Measurements from ENCODE around the gene SUGCT. TPM values are rescaled to one million over a fixed set of nuclear protein-coding genes. Genes with fewer than 3 reads are reported as not detected.

SUGCT gene
- total RNA-seq, 1 experiment from 2014 or later: 4.6 TPM

DNA sequence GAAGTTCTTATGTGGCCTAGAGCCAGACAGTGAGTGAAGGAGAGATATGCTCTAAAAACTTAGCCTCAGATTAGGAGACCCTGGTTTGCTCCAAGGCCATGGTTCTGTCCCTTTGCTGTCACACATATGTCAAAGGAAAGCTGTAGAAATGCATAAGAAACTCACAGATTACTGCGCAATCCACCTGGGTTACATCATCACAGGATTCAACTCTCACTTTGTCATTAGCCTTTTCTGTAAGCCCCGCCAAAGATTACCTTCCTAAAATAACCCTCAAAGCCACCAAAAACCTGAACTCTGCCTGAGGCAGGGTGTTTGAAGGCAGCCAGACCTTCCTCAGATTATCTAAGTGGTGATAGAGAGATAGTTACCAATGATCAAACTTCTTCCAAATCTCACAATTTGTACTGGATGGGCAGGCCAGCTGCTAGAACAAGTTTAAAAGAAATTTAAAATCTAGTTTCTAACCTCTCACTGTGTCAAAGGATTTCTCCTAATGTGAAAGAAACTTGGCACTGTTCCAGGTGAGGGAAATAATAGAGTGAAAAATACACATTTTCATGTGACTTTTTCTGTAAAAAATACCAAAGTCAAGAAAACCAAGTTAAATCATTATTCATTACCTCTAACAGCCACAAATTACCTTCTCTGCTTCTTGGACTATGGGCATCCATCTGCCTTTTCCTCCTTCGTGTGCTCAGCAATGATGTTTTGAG, 567.2 kb downstream of the SUGCT start (continued):
- TF ChIP-seq, protein P1, sequence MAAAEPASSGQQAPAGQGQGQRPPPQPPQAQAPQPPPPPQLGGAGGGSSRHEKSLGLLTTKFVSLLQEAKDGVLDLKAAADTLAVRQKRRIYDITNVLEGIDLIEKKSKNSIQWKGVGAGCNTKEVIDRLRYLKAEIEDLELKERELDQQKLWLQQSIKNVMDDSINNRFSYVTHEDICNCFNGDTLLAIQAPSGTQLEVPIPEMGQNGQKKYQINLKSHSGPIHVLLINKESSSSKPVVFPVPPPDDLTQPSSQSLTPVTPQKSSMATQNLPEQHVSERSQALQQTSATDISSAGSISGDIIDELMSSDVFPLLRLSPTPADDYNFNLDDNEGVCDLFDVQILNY (CRISPR knock-in tag; IDR thresholded peaks at IDR 0.05): no peak
- no peak for TF ChIP-seq IRF2 (CRISPR knock-in tag; IDR thresholded peaks at IDR 0.05; ENCODE audit: borderline replicate concordance, low read depth)
- TF ChIP-seq, protein P2, sequence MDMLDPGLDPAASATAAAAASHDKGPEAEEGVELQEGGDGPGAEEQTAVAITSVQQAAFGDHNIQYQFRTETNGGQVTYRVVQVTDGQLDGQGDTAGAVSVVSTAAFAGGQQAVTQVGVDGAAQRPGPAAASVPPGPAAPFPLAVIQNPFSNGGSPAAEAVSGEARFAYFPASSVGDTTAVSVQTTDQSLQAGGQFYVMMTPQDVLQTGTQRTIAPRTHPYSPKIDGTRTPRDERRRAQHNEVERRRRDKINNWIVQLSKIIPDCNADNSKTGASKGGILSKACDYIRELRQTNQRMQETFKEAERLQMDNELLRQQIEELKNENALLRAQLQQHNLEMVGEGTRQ (CRISPR knock-in tag; IDR thresholded peaks at IDR 0.05): no peak
- no peak for TF ChIP-seq ZNF219 (CRISPR knock-in tag; IDR thresholded peaks at IDR 0.05; ENCODE audit: borderline replicate concordance)

DNA sequence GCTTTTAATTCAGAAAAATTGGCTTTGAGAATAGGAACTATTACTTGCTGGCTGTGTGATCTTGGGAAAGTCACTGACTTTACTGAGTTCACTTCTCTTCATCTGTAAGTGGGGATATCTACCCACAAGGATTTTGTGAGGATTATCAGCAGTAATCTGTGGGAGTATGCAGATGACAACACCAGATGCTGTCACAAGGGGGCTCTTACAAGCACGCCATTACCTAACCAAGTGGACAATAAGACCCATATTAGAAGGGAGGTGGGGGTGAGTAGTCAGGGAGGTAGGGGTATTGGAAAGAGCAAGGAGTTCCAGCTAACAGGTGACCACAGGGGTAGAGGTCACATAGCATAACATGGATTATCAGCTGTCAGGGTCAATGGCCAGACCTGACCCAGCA, 569.4 kb downstream of the SUGCT start:
- ATAC-seq (peak; percentile 46), DNase-seq (ENCODE audit: low spot score) (no peak)
- ChIA-PET CTCF (interaction anchor here (0.7 to 1.7 kb wide), 2 partner anchors 11 to 162 kb away, joined by 3 read pairs; no protein-coding TSS in a partner anchor), POLR2A (no interaction called here)
- H3K27ac Mint-ChIP-seq: no peak overlapping the region
- no peaks in the 10 kb centered on the region for H3K9me3 Mint-ChIP-seq
- no peaks in the 10 kb centered on the region for H3K27me3 Mint-ChIP-seq (ENCODE audit: low read depth)
- H3K36me3 Mint-ChIP-seq: no peaks in the 10 kb centered on the region
- peaks cover 28% of the 10 kb centered on the region for H3K4me1 Mint-ChIP-seq
- no peak overlapping the region for H3K4me3 Mint-ChIP-seq
- TF ChIP-seq USF1 (CRISPR knock-in tag; IDR thresholded peaks at IDR 0.05): no peak
- TF ChIP-seq E2F4 (CRISPR knock-in tag; IDR thresholded peaks at IDR 0.05; ENCODE audit: borderline replicate concordance, low read depth): no peak
- TF ChIP-seq FOXP1 (CRISPR knock-in tag; IDR thresholded peaks at IDR 0.05; ENCODE audit: borderline replicate concordance): no peak
- TF ChIP-seq JAZF1 (CRISPR knock-in tag; IDR thresholded peaks at IDR 0.05): no peak
- no peak for TF ChIP-seq NFYB (CRISPR knock-in tag; conservative IDR thresholded peaks at IDR 0.05; ENCODE audit: low read depth)
- no peak for TF ChIP-seq ATF1 (CRISPR knock-in tag; IDR thresholded peaks at IDR 0.05)
- TF ChIP-seq, protein P3, sequence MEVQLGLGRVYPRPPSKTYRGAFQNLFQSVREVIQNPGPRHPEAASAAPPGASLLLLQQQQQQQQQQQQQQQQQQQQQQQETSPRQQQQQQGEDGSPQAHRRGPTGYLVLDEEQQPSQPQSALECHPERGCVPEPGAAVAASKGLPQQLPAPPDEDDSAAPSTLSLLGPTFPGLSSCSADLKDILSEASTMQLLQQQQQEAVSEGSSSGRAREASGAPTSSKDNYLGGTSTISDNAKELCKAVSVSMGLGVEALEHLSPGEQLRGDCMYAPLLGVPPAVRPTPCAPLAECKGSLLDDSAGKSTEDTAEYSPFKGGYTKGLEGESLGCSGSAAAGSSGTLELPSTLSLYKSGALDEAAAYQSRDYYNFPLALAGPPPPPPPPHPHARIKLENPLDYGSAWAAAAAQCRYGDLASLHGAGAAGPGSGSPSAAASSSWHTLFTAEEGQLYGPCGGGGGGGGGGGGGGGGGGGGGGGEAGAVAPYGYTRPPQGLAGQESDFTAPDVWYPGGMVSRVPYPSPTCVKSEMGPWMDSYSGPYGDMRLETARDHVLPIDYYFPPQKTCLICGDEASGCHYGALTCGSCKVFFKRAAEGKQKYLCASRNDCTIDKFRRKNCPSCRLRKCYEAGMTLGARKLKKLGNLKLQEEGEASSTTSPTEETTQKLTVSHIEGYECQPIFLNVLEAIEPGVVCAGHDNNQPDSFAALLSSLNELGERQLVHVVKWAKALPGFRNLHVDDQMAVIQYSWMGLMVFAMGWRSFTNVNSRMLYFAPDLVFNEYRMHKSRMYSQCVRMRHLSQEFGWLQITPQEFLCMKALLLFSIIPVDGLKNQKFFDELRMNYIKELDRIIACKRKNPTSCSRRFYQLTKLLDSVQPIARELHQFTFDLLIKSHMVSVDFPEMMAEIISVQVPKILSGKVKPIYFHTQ (CRISPR knock-in tag; IDR thresholded peaks at IDR 0.05): no peak
- TF ChIP-seq CREM (CRISPR knock-in tag; IDR thresholded peaks at IDR 0.05): no peak
- TF ChIP-seq, protein P4, sequence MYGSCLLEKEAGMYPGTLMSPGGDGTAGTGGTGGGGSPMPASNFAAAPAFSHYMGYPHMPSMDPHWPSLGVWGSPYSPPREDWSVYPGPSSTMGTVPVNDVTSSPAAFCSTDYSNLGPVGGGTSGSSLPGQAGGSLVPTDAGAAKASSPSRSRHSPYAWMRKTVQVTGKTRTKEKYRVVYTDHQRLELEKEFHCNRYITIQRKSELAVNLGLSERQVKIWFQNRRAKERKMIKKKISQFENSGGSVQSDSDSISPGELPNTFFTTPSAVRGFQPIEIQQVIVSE (CRISPR knock-in tag; IDR thresholded peaks at IDR 0.05; ENCODE audit: borderline replicate concordance): no peak
- TF ChIP-seq ZNF396 (CRISPR knock-in tag; IDR thresholded peaks at IDR 0.05; ENCODE audit: borderline replicate concordance): no peak
- no peak for TF ChIP-seq ZNF317 (CRISPR knock-in tag; IDR thresholded peaks at IDR 0.05; ENCODE audit: borderline replicate concordance, low read depth)
- TF ChIP-seq ZNF232 (CRISPR knock-in tag; IDR thresholded peaks at IDR 0.05): no peak
- TF ChIP-seq PRDM15 (CRISPR knock-in tag; IDR thresholded peaks at IDR 0.05): no peak
- TF ChIP-seq TP53 (CRISPR knock-in tag; IDR thresholded peaks at IDR 0.05): no peak
- no peak for TF ChIP-seq AFF4 (CRISPR knock-in tag; IDR thresholded peaks at IDR 0.05; ENCODE audit: borderline replicate concordance)
